WI38 (cell line): Measurements from ENCODE around the gene FLT4.

Experiments used
- H3K4me3 ChIP-seq: 2 replicates; pipeline ENCODE4 v1.5.1; 2011; ENCODE audit warnings: low read depth, mild to moderate bottlenecking, control low read depth, low read length
- TF ChIP-seq, protein P1 (sequence below): IDR thresholded peaks from 2 replicates; pipeline ENCODE4 v1.5.1; 2012; ENCODE audit warnings: low read depth, mild to moderate bottlenecking, control low read depth, low read length

FLT4 gene

DNA sequence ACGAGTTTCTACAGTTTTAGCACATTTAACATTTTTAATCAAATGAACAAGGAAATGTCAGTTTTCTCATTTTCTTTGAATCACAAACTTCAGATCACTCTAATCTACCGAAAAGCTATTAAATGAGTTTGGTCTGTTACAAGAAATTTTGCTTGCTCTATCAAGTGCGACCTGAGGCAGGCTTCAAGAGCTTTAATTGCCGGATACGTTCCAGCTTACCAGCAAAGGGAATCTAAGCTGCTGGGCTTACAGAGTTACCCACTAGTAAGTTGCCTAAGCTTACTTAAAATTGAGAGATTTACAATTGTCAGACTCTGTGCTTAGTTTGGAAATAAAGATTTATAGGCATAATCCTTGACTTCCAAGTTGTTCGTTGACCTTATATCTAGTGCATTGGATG is 68.7 kb downstream of the FLT4 start:
- no peak overlapping the region for H3K4me3 ChIP-seq
- TF ChIP-seq, protein P1, sequence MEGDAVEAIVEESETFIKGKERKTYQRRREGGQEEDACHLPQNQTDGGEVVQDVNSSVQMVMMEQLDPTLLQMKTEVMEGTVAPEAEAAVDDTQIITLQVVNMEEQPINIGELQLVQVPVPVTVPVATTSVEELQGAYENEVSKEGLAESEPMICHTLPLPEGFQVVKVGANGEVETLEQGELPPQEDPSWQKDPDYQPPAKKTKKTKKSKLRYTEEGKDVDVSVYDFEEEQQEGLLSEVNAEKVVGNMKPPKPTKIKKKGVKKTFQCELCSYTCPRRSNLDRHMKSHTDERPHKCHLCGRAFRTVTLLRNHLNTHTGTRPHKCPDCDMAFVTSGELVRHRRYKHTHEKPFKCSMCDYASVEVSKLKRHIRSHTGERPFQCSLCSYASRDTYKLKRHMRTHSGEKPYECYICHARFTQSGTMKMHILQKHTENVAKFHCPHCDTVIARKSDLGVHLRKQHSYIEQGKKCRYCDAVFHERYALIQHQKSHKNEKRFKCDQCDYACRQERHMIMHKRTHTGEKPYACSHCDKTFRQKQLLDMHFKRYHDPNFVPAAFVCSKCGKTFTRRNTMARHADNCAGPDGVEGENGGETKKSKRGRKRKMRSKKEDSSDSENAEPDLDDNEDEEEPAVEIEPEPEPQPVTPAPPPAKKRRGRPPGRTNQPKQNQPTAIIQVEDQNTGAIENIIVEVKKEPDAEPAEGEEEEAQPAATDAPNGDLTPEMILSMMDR = no peak

DNA sequence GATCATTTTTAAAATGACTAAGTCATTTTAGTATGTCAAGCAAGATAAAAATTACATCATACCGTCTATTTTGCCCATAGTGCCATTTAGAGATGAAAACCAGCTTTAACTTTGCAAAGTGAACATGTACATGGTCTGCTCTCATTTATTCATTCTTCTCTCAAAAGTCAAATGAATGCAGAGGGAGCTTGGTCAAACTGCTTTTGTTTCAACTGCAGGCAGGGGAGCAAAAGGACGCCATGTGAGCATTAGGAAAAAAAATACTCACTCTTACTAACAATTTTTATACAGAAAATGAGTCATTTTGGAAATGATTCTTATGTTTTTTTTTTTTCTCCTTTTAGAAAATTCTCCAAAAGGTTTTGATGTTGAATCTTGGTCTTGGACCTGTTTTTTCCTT is 73.8 kb downstream of the FLT4 start:
- TF ChIP-seq, protein P1 = no peak
- H3K4me3 ChIP-seq = no peak overlapping the region

GRCh38 chr5:180568914-180569313 is 80.5 kb downstream of the FLT4 start:
- TF ChIP-seq, protein P1 = no peak

GRCh38 chr5:180563994-180564393 is 85.4 kb downstream of the FLT4 start:
- H3K4me3 ChIP-seq = no peak overlapping the region
- TF ChIP-seq, protein P1 = no peak

More at GRCh38 chr5:180568914-180569313, 80.5 kb downstream of the FLT4 start:
- no peak overlapping the region for H3K4me3 ChIP-seq

DNA sequence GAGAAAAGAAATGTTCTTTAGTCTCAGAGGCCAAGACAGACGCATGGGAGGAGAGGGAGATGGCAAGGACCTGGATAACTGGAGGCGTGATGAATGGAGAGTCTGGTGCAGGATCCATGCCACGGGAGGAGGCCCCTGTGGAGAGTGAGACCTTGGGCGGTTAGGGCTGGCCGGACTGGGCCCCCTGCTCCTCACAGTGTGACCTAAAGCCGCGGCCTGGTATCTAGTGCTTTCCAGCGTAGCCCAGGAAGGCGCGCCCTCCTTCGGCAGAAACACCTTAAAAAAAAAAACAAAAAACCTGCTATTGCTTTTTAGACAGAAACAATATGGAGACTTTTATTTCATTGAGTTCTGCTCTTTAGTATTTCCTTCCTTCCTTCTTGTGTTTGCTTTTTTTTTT is 91.2 kb downstream of the FLT4 start:
- no peak overlapping the region for H3K4me3 ChIP-seq
- TF ChIP-seq, protein P1 = no peak

DNA sequence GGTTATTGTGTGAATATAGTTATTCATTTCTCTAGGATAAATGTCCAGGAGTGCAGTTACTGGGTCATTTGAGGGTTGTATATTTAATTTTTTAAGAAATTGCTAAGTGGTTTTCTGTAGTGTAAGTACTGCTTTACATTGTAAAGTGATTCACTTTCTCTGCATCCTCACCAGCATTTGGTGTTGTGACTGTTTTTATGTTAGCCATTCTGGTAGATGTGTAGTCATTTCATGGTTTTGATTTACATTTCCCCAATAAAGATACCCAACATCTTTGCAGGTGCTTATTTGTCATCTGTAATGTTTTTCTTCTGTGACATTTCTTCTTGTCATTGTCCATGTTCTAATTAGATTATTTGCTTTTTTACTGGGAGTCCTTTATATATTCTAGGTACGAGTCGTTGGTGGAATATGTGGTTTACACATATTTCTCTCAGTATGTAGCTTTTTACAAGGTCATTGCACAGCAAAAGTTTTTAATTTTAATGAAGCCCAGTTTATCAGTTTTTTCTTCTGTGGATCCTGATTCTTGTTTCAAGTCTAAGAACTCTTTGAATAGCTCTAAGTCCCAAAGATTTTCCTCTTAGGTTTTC is 92.1 kb downstream of the FLT4 start:
- TF ChIP-seq, protein P1 = no peak
- no peak overlapping the region for H3K4me3 ChIP-seq

DNA sequence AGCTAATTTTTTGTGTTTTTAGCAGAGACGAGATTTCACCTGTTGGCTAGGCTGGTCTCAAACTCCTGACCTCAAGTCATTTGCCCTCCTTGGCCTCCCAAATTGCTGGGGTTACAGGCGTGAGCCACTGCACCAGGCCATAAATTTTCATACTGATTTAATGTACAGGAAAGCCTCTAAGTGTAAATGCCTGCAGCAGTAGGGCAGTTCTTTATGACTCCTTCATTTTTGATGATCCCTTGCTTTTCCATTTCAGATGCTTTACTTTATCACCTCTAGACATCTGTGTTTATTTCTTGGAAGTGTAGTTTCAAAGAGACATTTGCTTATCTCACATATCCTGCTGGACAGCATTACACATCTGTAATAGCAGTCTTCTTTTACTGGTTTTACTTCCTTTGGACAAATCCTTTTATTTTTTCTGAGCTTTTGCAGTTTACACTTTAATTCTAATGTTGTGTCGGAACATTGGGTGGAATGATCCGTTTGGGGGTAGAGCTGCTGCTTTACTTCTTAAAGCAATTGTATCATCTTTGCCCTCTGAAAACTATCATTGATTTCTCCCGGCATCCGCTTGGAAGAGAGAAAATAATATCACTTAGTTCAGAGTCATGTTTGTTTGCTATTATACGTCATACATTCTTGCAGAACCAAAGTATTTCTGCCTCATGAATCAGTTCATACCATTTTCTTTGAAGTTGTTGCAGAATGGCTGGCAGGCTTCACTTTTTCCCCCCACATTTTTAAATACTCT is 94.1 kb downstream of the FLT4 start:
- peak overlapping the region; percentile 1; the same call in 1 of the 2 replicates for H3K4me3 ChIP-seq
- TF ChIP-seq, protein P1 = no peak
